CD4-positive, alpha-beta T cell treated with Interleukin-21 for 1 hour (primary cell): ENCODE data around the gene MYO18A.

ENCODE experiments used
- DNase-seq: peaks from one replicate; pipeline ENCODE4 v3.0.0-alpha.2; 2020

Gene MYO18A

GRCh38 chr17:29123111-29123510 is 57.1 kb downstream of the MYO18A start:
- DNase-seq: no peak

GRCh38 chr17:29121442-29121841 is 58.8 kb downstream of the MYO18A start:
- DNase-seq: no peak

- no peak for DNase-seq
Observed at GRCh38 chr17:29120433-29120832, 59.8 kb downstream of the MYO18A start.

GRCh38 chr17:29119265-29119664 is 60.9 kb downstream of the MYO18A start:
- DNase-seq: no peak

GRCh38 chr17:29116804-29117753 is 63.1 kb downstream of the MYO18A start:
- peak; percentile 77 for DNase-seq

- peak; percentile 36 for DNase-seq
Observed at GRCh38 chr17:29115961-29116803, 64.0 kb downstream of the MYO18A start.

- no peak for DNase-seq
Observed at GRCh38 chr17:29115435-29115834, 64.8 kb downstream of the MYO18A start.

- DNase-seq: no peak
Observed at GRCh38 chr17:29114141-29114540, 66.1 kb downstream of the MYO18A start.

- no peak for DNase-seq
Observed at GRCh38 chr17:29113334-29113733, 66.9 kb downstream of the MYO18A start.

- no peak for DNase-seq
Observed at GRCh38 chr17:29112771-29113295, 67.4 kb downstream of the MYO18A start.

- peak; percentile 64 for DNase-seq
Observed at GRCh38 chr17:29111816-29112499, 68.2 kb downstream of the MYO18A start.

- no peak for DNase-seq
Observed at GRCh38 chr17:29110372-29110757, 69.8 kb downstream of the MYO18A start.

GRCh38 chr17:29109477-29110371 is 70.5 kb downstream of the MYO18A start:
- DNase-seq: no peak

GRCh38 chr17:29108823-29109476 is 71.2 kb downstream of the MYO18A start:
- DNase-seq: no peak

- DNase-seq: no peak
Observed at GRCh38 chr17:29107933-29108822, 72.0 kb downstream of the MYO18A start.

- DNase-seq: no peak
Observed at GRCh38 chr17:29107084-29107483, 73.1 kb downstream of the MYO18A start.

GRCh38 chr17:29103341-29103740 is 76.9 kb downstream of the MYO18A start:
- no peak for DNase-seq

- DNase-seq: no peak
Observed at GRCh38 chr17:29102741-29103181, 77.4 kb downstream of the MYO18A start.

GRCh38 chr17:29102046-29102445 is 78.2 kb downstream of the MYO18A start:
- DNase-seq: no peak

GRCh38 chr17:29100296-29100695 is 79.9 kb downstream of the MYO18A start:
- DNase-seq: no peak
